OCI-LY7 (cell line): ENCODE data around the gene PLVAP. TPM values are rescaled to one million over a fixed set of nuclear protein-coding genes. Genes with fewer than 3 reads are reported as not detected.

Source experiments
- BruUV-seq: library from RNA; stranded (reverse); fragments of 400-500 nt; replicated peaks from 2 replicates; lab custom pipeline; 2021; lab: Mats Ljungman, UMichigan
- CTCF ChIA-PET: fragments of 300-600 bp; sonication (Branson Sonifier 250); formaldehyde crosslinking; loops from one replicate; lab custom pipeline; 2022; ENCODE audit warnings: antibody characterized with exemption; ENCODE audit not compliant: unreplicated experiment; lab: Charles Lee
- POLR2A ChIA-PET: fragments of 300-600 bp; sonication (Branson Sonifier 250); formaldehyde crosslinking; loops from one replicate; lab custom pipeline; 2022; ENCODE audit warnings: antibody characterized with exemption; lab: Charles Lee
- DNase-seq: peaks from one replicate; pipeline ENCODE4 v3.0.0-alpha.2; 2015; ENCODE audit warnings: low spot score
- H2AFZ ChIP-seq: fragments of 200-600 bp; sonication (generic), shearing (Covaris generic); 2 replicates; pipeline ENCODE4 v1.6.1; 2014; ENCODE audit warnings: mild to moderate bottlenecking, antibody characterized with exemption, low read length, moderate library complexity
- H3K27ac ChIP-seq: fragments of 200-600 bp; sonication (generic); 2 replicates; pipeline ENCODE4 v1.5.1; 2014; ENCODE audit warnings: mixed run types, low read depth, mild to moderate bottlenecking, moderate library complexity, low read length, inconsistent platforms; ENCODE audit not compliant: poor library complexity, severe bottlenecking
- H3K36me3 ChIP-seq: fragments of 200-600 bp; sonication (generic); 2 replicates; pipeline ENCODE4 v1.6.1; 2014; ENCODE audit warnings: mild to moderate bottlenecking, antibody characterized with exemption, low read length, moderate library complexity, mixed read lengths; ENCODE audit not compliant: insufficient read depth
- H3K4me1 ChIP-seq: fragments of 200-600 bp; sonication (generic); 2 replicates; pipeline ENCODE4 v1.5.1; 2014; ENCODE audit warnings: mild to moderate bottlenecking, low read length; ENCODE audit not compliant: insufficient read depth, poor library complexity, severe bottlenecking
- H3K4me2 ChIP-seq: fragments of 200-600 bp; sonication (generic); 2 replicates; pipeline ENCODE4 v1.6.1; 2014; ENCODE audit warnings: mild to moderate bottlenecking, low read length
- H3K4me3 ChIP-seq: fragments of 200-600 bp; sonication (generic); 2 replicates; pipeline ENCODE4 v1.5.1; 2014; ENCODE audit warnings: mild to moderate bottlenecking, low read depth, low read length; ENCODE audit not compliant: poor library complexity, severe bottlenecking
- H3K79me2 ChIP-seq: fragments of 200-600 bp; sonication (generic); 2 replicates; pipeline ENCODE4 v1.6.1; 2016; ENCODE audit warnings: low read depth, mild to moderate bottlenecking, low read length, moderate library complexity, mixed read lengths; ENCODE audit not compliant: insufficient read depth
- H3K9me2 ChIP-seq: fragments of 200-600 bp; sonication (generic); 2 replicates; pipeline ENCODE4 v1.6.1; 2016; ENCODE audit warnings: mild to moderate bottlenecking, low read length, mixed read lengths; ENCODE audit not compliant: insufficient read depth
- H3K9me3 ChIP-seq: fragments of 200-600 bp; sonication (generic); 2 replicates; pipeline ENCODE4 v1.6.1; 2014; ENCODE audit warnings: mild to moderate bottlenecking, mixed run types, low read length, mixed read lengths
- H4K20me1 ChIP-seq: fragments of 200-600 bp; sonication (generic); 2 replicates; pipeline ENCODE4 v1.6.1; 2014; ENCODE audit warnings: mild to moderate bottlenecking, antibody characterized with exemption, low read length, moderate library complexity, mixed read lengths; ENCODE audit not compliant: insufficient read depth
- EZH2phosphoT487 ChIP-seq: fragments of 200-600 bp; sonication (generic); IDR thresholded peaks from 2 replicates; pipeline ENCODE4 v1.6.1; 2018; ENCODE audit warnings: low read depth, borderline replicate concordance, mild to moderate bottlenecking, mixed run types, antibody characterized with exemption, low read length, moderate library complexity, mixed read lengths
- intact Hi-C: fragments of 100-400 bp; cut with micrococcal nuclease; formaldehyde crosslinking; loops from one replicate; pipeline ENCODE4 v1.10.0; 2022; ENCODE audit not compliant: unreplicated experiment
- total RNA-seq, 2 experiments: library from RNA; depleted of rRNA in 1 of 2; stranded (reverse); fragments of >200 nt in 1 of 2; shearing (Covaris generic) in 1 of 2; gene quantifications; 2 replicates each; pipeline ENCODE4 v1.2.3, GENCODE V29; 2014 to 2022
- TF ChIP-seq, protein P1 (sequence below): fragments of 200-600 bp; sonication (generic); conservative IDR thresholded peaks from 2 replicates; pipeline ENCODE4 v1.5.1; 2014; ENCODE audit warnings: mild to moderate bottlenecking, antibody characterized with exemption, low read length, moderate library complexity, mixed read lengths

The PLVAP gene
- total RNA-seq, 2 experiments from 2014 or later: 0.16 to 1.5 TPM

DNA sequence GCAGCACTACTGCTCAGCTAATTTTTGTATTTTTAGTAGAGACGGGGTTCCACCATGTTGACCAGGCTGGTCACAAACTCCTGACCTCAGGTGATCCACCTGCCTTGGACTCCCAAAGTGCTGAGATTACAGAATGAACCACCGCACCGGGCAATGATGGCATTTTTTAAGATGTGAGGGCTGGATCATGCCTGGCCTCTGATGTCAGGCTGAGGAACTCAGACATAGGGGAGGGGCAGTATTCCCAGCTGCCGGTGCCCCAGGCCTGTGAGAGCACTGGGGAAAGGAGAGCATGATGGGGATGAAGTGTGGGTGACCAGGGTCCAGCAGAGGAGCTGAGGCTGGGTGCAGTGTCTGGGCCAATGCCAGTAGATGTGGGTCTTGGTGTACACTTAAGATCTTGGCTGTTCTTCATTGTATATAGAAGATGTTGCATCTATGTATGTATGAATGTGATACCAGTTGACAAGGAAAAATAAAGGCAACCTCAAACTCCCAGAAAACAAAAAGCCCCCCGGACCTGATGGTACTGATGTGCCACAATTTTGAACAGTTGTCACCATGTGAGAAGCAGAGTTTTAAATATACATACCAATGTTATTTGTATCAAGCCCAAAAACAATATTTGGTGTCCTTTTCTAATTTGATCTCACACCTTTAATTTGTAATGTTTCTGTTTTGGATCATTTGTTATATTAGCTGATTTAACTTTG is 3.4 kb upstream of the PLVAP start:
- H4K20me1 ChIP-seq: no peaks in the 10 kb centered on the region
- H3K9me2 ChIP-seq: no peaks in the 10 kb centered on the region
- H3K79me2 ChIP-seq: no peaks in the 10 kb centered on the region
- H3K4me2 ChIP-seq: no peak overlapping the region
- ChIA-PET CTCF (interaction anchor here (0.6 kb wide), 1 partner anchor 569 kb away, joined by 4 read pairs; no protein-coding TSS in a partner anchor), POLR2A (interaction anchor here (0.7 kb wide), 1 partner anchor 1516 kb away, joined by 4 read pairs; no protein-coding TSS in a partner anchor)
- H3K36me3 ChIP-seq: no peaks in the 10 kb centered on the region
- H3K4me3 ChIP-seq: no peak overlapping the region
- TF ChIP-seq, protein P1, sequence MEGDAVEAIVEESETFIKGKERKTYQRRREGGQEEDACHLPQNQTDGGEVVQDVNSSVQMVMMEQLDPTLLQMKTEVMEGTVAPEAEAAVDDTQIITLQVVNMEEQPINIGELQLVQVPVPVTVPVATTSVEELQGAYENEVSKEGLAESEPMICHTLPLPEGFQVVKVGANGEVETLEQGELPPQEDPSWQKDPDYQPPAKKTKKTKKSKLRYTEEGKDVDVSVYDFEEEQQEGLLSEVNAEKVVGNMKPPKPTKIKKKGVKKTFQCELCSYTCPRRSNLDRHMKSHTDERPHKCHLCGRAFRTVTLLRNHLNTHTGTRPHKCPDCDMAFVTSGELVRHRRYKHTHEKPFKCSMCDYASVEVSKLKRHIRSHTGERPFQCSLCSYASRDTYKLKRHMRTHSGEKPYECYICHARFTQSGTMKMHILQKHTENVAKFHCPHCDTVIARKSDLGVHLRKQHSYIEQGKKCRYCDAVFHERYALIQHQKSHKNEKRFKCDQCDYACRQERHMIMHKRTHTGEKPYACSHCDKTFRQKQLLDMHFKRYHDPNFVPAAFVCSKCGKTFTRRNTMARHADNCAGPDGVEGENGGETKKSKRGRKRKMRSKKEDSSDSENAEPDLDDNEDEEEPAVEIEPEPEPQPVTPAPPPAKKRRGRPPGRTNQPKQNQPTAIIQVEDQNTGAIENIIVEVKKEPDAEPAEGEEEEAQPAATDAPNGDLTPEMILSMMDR: no peak
- no peak for TF ChIP-seq EZH2phosphoT487
- H3K9me3 ChIP-seq: peaks cover 6% of the 10 kb centered on the region; the same call in 1 of the 2 replicates
- BruUV-seq: no TSS peak
- no peak overlapping the region for H3K27ac ChIP-seq
- intact Hi-C loops: no loop called here
- H3K4me1 ChIP-seq: peaks cover 48% of the 10 kb centered on the region
- DNase-seq: no peak
- no peak overlapping the region for H2AFZ ChIP-seq

DNA sequence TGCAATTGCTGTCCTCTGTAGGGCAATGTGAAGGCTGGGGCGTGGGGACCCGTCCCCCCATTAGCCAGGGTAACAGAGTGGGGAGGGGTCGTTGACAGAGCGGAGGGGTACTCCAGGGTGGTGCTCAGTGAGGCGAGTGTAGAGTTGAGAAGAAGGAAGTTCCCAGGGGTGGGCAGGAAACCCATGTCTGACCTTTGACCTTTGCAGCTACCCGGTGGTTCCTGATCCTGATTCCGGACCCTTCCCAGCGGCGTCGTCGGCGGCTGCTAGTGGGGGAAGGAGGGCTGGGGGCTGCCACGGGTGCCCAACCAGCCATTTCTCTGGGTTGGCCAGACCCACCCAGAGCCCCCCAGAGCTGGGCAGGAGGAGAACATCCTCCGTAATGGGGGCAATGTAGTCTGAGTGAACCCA is 2.1 kb upstream of the PLVAP start:
- TF ChIP-seq, protein P1: no peak
- no peak for TF ChIP-seq EZH2phosphoT487
- H3K4me1 ChIP-seq: peaks cover 52% of the 10 kb centered on the region
- BruUV-seq: no TSS peak
- peak overlapping the region; percentile 33; the same call in 1 of the 2 replicates for H2AFZ ChIP-seq
- no peaks in the 10 kb centered on the region for H3K36me3 ChIP-seq
- H3K4me2 ChIP-seq: no peak overlapping the region
- H3K9me2 ChIP-seq: no peaks in the 10 kb centered on the region
- intact Hi-C loops: no loop called here
- no peak for DNase-seq
- CTCF ChIA-PET: no interaction called here
- H3K4me3 ChIP-seq: no peak overlapping the region
- H3K9me3 ChIP-seq: peaks cover 6% of the 10 kb centered on the region; the same call in 1 of the 2 replicates
- POLR2A ChIA-PET: interaction anchor here (0.6 kb wide), 1 partner anchor 74 kb away, joined by 3 read pairs; no protein-coding TSS in a partner anchor
- H3K27ac ChIP-seq: no peak overlapping the region
- no peaks in the 10 kb centered on the region for H4K20me1 ChIP-seq
- H3K79me2 ChIP-seq: no peaks in the 10 kb centered on the region

DNA sequence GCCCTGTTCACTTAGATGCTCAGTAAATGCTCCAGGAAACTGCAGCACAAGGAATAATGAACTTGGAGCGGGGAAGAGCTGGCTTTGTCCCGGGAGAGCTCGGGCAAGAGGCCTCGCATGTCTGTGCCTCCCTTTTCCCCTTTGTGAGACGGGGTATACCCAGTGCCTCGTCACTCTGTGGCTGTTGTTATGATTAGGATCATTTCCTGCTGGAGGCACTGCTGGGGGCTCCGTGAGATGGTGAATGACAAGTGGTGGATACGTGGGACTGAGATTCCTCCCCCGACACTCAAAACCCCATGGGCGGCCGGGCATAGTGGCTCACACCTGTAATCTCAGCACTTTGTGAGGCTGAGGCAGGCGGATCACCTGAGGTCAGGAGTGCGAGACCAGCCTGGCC is 1.1 kb upstream of the PLVAP start:
- TF ChIP-seq, protein P1: no peak
- TF ChIP-seq EZH2phosphoT487: no peak
- POLR2A ChIA-PET: no interaction called here
- intact Hi-C loops: no loop called here

More for the DNA sequence above, 1.1 kb upstream of the PLVAP start:
- Histone ChIP-seq H3K36me3 (no peaks in the 10 kb centered on the region), H3K27ac (no peak overlapping the region), H3K9me3 (peaks cover 6% of the 10 kb centered on the region; the same call in 1 of the 2 replicates), H3K4me3 (no peak overlapping the region), H4K20me1 (no peaks in the 10 kb centered on the region), H3K9me2 (no peaks in the 10 kb centered on the region), H3K79me2 (no peaks in the 10 kb centered on the region), H3K4me1 (peaks cover 53% of the 10 kb centered on the region), H3K4me2 (no peak overlapping the region), H2AFZ (no peak overlapping the region)
- CTCF ChIA-PET: no interaction called here
- no peak for DNase-seq
- no TSS peak for BruUV-seq
